ENCODE measurements around the gene COL4A5. TPM values are rescaled to one million over a fixed set of nuclear protein-coding genes. Genes with fewer than 3 reads are reported as not detected.
A peak's percentile ranks its signal among the peaks of the same experiment; 100 is the strongest.

COL4A5 gene
- total RNA-seq, 1 donor from 2014 or later = 18.9 TPM

- DNase-seq (ENCODE audit: low read depth, low spot score) = no peak
Measured at GRCh38 chrX:108640817-108641216, 201.2 kb downstream of the COL4A5 start.

DNA sequence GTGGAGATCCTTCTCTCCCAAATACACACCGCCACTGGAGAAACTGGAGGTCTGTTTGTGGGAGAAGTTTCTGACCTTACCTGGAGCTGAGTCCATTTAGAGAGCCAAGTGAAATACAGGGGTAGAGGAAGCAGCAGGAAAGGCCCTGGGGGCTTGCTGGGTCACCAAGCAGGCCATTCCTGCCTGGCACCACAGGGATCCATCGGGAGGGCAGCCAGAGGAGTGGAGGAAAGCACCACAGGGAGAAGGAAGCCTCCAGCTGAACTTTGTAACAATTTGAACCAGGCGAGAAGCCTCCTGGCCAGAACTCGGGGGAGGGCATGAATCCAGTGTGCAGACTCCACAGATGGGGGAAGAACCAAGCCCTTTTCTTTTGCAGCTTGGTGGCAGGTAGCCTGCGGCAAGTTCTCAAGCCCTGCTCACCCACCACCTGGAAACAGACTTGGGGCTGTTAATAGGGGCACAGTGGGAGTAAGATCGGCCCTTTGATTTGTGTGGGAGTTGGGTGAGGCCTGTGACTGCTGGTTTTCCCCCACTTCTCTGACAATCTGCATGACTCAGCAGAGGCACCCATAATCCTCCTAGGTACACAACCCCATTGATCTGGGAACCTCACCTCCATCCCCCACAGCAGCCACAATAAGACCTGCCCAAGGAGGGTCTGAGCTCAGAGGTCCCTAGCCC, 202.1 kb downstream of the COL4A5 start:
- DNase-seq (ENCODE audit: low read depth, low spot score) = no peak

DNA sequence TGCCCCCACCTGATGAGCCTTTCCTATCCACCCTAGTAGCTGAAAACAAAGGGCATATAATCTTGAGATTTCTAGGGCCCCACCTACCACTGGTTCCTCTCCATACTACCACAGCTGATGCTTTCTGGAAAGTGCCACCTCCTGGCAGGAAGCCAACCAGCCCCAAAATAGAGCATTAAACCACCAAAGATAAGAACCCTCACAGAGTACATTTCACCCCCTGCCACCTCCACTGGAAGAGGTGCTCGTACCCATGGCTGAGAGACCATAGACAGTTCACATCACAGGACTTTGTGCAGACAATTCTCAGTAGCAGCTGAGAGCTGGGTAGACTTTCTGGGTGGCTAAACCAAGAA, 202.6 kb downstream of the COL4A5 start:
- DNase-seq (ENCODE audit: low read depth, low spot score) = no peak

- DNase-seq (ENCODE audit: low read depth, low spot score) = no peak
Measured at GRCh38 chrX:108664701-108665100, 225.1 kb downstream of the COL4A5 start.

GRCh38 chrX:108666101-108666500, 226.5 kb downstream of the COL4A5 start:
- DNase-seq (ENCODE audit: low read depth, low spot score) = no peak

- no peak for DNase-seq (ENCODE audit: low read depth, low spot score)
Measured at GRCh38 chrX:108671526-108671925, 231.9 kb downstream of the COL4A5 start.

DNA sequence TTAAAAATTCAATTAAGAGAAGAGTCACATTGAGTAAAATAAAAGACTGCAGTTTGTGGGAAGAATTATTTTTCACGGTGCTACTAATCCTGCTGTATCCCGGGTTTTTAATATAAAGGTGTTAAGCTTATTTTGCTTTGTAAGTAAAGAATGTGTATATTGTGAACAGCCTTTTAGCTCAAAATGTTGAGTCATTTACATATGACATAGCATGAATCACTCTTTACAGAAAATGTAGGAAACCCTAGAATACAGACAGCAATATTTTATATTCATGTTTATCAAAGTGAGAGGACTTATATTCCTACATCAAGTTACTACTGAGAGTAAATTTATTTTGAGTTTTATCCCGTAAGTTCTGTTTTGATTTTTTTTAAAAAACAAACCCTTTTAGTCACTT, 257.1 kb downstream of the COL4A5 start:
- no peak for DNase-seq (ENCODE audit: low read depth, low spot score)

DNA sequence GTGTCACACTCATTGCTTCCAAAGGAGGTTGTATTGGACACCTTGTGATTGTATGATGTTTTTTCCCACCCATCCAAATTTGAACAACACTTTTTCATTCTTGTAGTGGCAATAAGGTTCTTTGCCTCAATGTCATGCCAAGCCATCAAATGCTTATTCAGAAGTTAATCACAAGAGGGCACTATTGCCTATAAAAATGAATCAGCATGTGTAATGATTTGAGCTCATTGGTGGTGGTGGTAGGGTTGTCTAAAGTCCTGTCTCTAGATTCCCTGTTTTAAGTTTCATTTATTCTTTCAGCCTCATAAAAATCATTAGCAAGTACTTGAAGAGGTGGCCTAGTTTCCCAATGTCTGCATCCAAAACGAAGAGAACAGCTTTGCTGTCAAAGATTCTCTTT, 259.7 kb downstream of the COL4A5 start:
- peak; percentile 0 for DNase-seq (ENCODE audit: low read depth, low spot score)

GRCh38 chrX:108701633-108702032, 262.0 kb downstream of the COL4A5 start:
- no peak for DNase-seq (ENCODE audit: low read depth, low spot score)

DNA sequence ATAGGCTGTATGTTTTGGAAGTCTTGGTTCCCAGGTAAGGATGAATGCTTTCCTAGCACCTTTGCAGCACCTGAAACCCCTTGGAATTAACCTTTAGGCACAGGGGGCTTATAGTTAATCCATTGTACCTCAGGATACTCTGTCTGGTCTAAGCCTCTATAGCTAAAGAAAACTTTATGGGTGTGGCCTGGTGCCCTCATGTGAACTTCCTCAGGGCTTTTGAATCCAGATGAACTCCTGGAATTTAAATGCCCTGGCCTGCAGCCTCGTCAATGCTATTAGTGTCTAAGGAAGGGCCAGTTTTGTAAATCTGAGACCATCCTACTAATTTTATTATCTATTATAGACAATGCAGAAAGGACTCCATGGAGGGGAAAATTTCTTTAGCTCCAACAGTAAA, 262.9 kb downstream of the COL4A5 start:
- no peak for DNase-seq (ENCODE audit: low read depth, low spot score)

- no peak for DNase-seq (ENCODE audit: low read depth, low spot score)
Measured at GRCh38 chrX:108704839-108705238, 265.2 kb downstream of the COL4A5 start.

- no peak for DNase-seq (ENCODE audit: low read depth, low spot score)
Measured at GRCh38 chrX:108712886-108713285, 273.2 kb downstream of the COL4A5 start.

DNA sequence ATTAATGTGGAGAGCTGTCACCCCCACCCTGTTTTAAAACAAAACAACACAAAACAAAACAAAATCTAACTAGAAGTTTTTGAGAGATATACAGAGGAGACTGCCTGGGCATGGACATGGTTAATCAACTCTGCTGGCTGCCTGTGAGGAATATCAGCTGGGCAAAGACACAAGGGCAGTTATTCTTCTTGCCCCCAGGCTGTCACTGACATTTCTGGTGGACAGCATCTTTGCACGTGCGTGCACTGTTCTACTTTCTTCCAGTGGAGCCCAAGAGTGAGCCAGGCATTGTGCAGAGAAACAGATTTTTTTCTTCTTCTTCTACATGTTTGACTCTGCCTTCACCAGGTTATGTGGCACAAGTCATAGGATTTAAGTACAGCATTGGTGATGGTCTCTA, 282.9 kb downstream of the COL4A5 start:
- no peak for DNase-seq (ENCODE audit: low read depth, low spot score)

DNA sequence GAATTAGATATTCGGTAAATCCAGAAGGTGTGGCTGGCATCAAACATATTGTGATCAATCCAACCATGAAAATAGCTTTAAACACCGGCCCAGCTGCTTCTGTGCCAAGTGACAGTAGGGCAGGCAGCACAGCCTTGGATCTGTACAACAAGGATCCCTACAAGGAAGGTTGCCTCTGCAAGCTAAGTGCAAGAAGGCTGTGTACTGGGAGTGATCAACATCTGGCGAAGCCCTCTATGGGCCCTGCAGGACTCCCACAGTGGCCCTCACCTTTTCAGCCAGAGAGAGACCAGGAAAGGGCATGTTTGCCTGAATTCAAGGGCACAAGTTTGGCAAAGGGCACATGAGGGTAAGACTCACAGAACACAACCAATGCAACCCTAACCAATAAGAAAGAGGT, 287.1 kb downstream of the COL4A5 start:
- DNase-seq (ENCODE audit: low read depth, low spot score) = no peak

DNA sequence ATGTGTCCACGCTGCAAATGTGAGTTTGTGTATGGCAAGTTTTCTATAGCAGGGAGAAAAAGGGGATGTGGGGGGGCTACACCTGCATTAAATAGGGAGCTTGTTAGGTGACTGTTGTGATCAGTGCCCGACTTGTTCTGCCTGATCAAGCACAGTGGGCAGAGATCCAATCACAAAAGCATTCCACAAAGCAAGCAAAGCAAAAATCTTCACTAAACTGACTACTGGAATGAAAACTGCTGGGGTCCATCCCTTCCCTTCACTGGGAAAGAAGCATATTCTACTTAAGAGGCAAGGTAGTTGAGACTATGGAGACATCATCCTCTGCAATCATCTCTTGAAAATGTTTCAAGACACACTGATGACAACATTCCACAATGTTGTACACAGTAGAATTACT, 291.5 kb downstream of the COL4A5 start:
- DNase-seq (ENCODE audit: low read depth, low spot score) = no peak

- no peak for DNase-seq (ENCODE audit: low read depth, low spot score)
Measured at GRCh38 chrX:108732630-108733321, 293.1 kb downstream of the COL4A5 start.

- DNase-seq (ENCODE audit: low read depth, low spot score) = no peak
Measured at GRCh38 chrX:108734426-108734825, 294.8 kb downstream of the COL4A5 start.

DNA sequence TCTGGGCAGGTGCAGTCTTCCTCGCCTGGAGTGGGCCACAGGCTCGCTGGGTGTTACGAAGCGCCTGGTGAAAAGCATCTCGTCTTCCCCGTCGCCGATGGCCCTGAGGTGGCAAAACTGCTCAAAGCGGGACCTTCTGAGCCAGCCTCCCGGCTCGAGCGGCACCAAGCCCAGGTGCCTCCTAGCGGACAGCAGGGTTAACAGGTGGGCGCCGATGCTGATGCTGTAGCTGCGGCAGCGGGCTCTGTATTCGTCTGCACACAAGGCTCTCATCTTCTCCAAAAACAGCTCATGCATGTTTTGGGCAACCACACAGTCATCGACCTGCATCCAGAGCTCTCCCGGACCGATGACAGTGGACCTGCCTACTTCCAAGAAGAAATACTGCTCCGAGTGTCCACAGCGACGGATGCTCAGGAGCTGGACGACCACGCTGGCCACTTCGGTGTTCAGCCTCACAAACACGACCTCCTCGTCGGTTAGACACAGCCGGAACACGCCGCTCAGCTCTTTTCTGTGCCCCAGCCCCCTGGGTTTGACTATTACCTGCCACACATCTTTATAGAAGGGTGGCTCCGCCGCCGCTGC, 295.5 kb downstream of the COL4A5 start:
- DNase-seq (ENCODE audit: low read depth, low spot score) = no peak

DNA sequence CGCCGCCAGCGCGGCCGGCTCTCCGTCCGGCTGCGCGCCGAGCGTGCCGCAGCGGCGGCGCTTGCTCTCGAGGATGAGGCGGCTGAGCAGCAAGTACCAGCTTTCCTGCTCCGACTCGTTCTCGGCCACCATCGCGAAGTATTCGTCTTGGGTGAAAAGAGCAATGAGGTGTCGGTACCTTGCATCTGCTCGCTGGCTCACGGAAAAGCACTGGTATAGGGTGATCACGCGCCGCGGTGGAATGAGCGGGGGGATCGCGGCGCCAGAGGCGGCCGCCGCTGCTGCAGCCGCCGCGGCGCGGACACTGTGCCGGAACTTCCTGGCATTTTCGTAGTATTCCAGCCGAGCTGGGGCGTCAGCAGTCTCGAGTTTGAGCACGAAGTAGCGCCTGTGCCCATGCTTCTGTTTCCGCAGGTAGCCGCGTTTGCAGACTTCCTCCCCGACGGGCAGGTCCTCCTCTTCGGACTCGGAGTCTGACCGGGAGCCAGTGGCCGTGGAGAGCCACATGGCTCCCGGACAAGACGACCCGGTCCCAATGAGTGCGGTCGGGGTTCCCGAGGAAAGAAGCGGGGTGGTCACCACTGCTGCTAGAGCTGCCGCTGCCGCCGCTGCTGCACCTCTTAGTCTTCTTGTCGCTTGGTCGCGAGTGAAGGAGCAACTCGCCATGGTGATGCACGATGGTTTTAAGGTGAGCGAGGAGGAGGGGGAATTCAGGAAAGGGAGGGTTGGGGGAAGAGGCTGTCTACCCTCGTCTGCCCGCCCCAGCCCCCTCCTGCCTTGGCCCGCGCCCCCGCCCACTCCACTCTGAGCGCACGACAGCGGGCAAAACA, 296.3 kb downstream of the COL4A5 start:
- no peak for DNase-seq (ENCODE audit: low read depth, low spot score)

DNA sequence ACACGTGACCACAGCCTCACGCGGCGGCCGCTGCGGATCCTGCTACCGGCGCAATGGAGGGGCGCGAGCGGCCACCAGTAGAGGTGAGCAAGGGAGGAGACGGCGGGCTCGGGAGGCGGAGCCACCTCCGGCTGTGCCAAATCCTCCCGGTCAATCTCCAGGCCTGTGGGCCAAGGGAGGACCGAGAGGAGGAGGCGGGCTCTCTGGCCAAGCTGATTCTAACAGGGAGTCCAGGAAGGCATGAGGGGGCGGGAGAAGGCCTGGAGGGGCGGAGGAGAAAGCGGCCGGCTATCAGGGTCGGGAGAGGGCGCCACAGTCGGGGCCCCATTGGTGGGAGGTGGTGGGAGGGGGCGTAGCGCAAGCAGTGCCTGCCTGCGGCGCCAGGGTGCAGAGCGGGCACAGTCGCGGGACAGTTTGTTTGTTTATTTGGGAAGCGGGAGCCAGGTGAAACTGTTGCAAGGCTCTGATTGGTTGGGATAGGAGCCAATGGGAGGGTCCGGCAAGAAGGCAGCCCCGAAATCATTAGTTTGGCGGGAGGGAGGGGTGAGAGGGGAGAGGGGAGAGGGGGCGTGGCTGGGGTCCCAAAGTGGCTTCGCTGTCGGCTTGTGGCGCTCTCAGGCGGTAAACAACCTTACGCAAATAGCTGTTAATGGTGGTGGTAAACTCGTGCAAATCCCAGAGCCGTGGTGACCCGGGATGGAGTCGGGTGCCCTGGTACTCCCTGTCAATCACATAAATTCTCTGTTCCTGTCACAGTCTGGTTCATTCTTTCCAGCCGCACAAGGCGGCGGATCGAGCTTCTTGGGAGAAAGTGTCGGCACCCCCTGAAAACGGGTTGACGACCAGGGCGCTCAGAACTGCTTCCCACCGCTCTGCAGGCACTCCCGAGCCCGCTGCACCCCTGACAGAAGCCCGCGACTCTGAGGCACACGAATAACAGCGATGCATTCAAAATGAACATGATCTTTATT, 297.2 kb downstream of the COL4A5 start, which contains the start of gene IRS4:
Gene IRS4, minus strand, starts transcription at position 55 of the 971 bp plus-strand sequence.
- DNase-seq (ENCODE audit: low read depth, low spot score) = no peak

DNA sequence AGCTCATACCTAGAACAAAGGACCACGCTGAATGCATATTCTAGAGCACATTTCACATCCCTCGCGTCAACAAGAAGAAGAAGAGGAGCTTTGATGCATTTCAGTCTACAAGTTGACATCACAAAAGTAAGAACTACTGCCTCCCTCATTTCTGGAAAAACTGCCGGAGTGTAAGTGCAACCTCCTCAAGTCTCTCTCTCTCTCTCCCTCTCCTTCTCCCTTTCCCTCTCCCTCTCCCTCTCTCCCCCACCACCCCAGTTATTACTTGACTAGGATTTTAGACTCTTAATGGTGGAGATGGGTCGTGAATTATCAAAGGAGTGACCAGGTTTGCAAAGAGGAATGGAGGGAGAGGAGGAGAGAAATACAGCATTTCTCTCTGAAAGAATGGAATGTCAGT, 298.1 kb downstream of the COL4A5 start:
- DNase-seq (ENCODE audit: low read depth, low spot score) = no peak

Measured in pulmonary artery endothelial cell (primary cell).